T47D (cell line): Measurements from ENCODE around the gene MAPK11.
A peak's percentile ranks its signal among the peaks of the same experiment; 100 is the strongest.

Source experiments
- DNase-seq, 2 experiments: peaks; one replicate each; pipeline versions ENCODE4 v3.0.0 to v3.0.0-alpha.2; 2011 to 2012; ENCODE audit warnings: low read depth in 1 of 2, low spot score in 1 of 2
- JUND ChIP-seq: IDR thresholded peaks from 2 replicates; pipeline ENCODE4 v1.6.1; 2012; ENCODE audit warnings: low read depth
- in situ Hi-C: cut with HindIII; loops from 2 replicates; pipeline ENCODE4 v1.10.0; 2016; ENCODE audit warnings: low sequenced_read_pairs, low pct_unique_long_range_greater_than_20kb

Gene MAPK11

DNA sequence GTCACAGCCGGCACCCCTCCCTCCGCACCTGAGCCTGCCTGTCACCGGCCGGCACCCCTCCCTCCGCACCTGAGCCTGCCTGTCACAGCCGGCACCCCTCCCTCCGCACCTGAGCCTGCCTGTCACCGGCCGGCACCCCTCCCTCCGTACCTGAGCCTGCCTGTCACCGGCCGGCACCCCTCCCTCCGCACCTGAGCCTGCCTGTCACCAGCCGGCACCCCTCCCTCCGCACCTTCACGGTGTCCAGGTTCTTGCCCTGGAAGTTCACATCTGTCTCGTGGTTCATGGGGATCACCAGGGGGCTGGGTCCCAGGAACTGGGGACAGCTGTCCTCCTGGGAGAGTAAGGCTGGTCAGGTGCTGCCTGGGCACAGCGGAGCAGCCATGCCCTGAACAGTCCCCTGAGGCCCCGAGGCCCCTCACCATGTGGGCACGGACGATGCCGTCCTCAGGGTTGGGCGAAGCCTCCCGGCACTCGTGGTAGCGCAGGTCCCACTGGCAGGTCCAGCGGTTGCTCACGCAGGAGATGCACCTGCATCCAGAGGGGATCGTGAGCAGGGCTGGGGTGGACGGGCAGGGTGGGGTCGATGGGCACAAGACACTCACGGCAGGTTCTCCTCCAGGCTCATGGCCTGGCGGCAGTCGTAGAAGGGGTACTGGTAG, 15.5 kb upstream of the MAPK11 start:
- in situ Hi-C loops = no loop called here
- DNase-seq = peak in 1 of 2 experiments; percentile 64
- TF ChIP-seq JUND = no peak

DNA sequence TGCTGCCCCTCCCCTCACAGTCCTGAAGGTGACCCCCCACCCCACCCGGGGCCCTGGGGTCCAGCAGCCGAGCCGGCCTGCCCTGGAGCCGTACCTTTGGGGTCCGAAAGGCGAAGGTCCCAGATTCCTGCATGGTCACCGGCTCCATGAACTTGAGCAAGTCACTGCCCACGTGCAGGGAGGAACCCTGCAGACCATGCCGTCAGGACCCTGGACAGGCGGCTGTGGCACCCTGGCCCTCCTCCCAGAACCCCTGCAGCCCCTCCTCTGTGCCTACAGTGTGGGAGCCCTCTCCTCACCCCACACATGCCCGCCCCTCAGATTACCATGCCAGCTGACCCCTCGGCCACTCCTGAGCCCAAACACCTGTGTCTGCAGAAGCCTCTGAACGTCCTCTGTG, 14.3 kb upstream of the MAPK11 start:
- DNase-seq = no peak
- no peak for TF ChIP-seq JUND
- in situ Hi-C loops = no loop called here

DNA sequence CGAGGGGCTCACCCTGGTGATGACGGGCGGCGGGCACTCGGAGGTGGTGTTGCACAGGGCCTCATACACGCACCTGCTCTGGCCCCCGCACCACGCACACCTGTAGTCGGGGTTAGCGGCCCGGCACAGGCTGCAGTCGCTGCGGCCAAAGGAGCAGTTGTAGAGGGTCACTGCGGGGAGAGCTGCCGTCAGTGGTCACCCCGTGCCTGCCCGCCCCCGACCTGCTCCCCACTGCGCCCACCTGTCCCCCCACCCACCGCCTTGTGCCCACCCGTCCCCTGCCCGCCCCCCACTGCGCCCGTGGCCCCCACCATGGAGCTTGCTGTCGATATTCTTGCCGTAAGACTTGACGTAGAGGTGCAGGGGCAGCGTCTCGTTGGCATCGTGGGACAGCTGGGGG, 13.6 kb upstream of the MAPK11 start:
- DNase-seq = no peak
- in situ Hi-C loops = no loop called here
- TF ChIP-seq JUND = no peak

GRCh38 chr22:50282361-50283155, 12.4 kb upstream of the MAPK11 start:
- peak; percentile 95 for TF ChIP-seq JUND
- peak; percentile 88 to 96 for DNase-seq

GRCh38 chr22:50281957-50282356, 11.8 kb upstream of the MAPK11 start:
- in situ Hi-C loops = no loop called here
- no peak for TF ChIP-seq JUND
- DNase-seq = no peak

More at GRCh38 chr22:50282361-50283155, 12.4 kb upstream of the MAPK11 start:
- in situ Hi-C loops = no loop called here

DNA sequence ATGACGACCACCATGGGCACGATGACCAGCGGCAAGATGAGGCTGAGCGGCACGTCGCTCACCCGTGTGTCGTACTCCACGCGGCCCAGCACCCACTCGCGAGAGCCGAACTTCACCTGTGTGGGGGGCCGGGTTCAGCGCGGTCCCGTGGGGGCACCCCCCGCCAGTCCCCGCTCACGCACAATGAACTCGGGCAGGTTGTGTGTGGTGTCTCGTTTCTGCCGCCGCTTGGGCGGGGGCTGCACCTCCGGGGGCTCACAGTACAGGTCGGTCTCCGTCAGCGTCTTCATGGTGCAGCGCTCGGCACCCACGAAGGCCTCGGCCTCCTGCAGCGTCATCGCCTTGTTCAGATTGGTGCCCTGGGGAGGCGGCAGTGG, 11.2 kb upstream of the MAPK11 start:
- in situ Hi-C loops = no loop called here
- TF ChIP-seq JUND = no peak
- no peak for DNase-seq

- in situ Hi-C loops = no loop called here
- no peak for TF ChIP-seq JUND
- no peak for DNase-seq
These were observed 10.7 kb upstream of the MAPK11 start for GRCh38 chr22:50280708-50281383.

- in situ Hi-C loops = no loop called here
- no peak for DNase-seq
These were observed 10.0 kb upstream of the MAPK11 start for GRCh38 chr22:50280022-50280707.

DNA sequence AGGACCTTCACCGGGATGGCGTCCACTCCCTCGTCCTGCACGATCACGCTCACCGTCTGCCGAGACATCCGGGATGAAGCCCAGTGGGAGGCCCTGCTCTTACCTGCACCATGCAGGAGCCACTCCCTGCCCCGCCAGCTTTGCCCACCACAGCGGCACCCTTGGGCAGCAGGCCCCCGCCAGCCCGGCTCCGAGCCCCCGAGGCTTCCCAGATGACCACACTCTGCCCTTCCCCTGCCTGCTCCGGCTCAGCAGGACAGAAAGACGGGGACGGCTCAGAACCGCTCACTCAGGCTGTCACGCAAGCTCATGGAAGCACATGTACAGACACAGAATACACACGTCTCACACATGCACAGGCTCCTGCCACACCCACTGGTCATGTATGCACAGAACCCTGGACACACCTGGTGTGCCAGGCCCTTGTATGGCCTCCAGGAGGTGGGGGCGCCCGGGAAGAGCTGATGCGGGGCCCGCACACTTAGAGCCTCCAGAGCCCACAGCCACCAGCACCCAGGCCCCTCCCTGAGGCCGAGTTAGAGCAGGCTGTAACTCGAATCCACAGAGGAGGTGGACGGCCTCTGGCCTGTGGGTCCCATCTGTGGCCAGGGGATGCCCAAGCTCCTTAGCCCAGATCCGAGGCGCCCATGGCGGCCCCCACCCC, 8.9 kb upstream of the MAPK11 start:
- in situ Hi-C loops = no loop called here
- no peak for TF ChIP-seq JUND
- DNase-seq = no peak

More at GRCh38 chr22:50280022-50280707, 10.0 kb upstream of the MAPK11 start:
- no peak for TF ChIP-seq JUND

- in situ Hi-C loops = no loop called here
- DNase-seq = no peak
- TF ChIP-seq JUND = no peak
These were observed 8.3 kb upstream of the MAPK11 start for GRCh38 chr22:50278461-50278860.

DNA sequence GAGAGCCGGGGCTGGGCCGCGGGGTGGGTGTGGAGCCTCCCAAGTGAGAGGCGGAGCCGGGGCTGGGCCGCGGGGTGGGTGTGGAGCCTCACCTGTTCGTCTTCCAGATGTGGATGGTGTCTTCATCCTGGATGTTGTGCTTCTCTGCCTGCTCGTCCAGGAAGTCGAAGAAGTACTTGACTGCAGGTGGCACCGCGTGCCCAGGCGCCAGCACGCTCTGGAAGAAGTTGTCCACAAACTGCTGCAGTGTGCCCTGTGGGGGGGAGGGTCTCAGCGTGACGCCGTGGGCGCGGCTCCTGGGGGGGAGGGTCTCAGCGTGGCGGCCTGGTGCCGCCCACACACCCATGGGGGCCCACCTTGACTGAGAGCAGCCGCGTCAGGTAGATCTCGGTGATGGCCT, 7.6 kb upstream of the MAPK11 start:
- in situ Hi-C loops = no loop called here
- no peak for DNase-seq
- no peak for TF ChIP-seq JUND

- in situ Hi-C loops = no loop called here
- peak in 1 of 2 experiments; percentile 78 for DNase-seq
- TF ChIP-seq JUND = no peak
These were observed 6.0 kb upstream of the MAPK11 start for GRCh38 chr22:50276143-50276542.
